ENCODE results near the gene PPIL4. TPM values are rescaled to one million over a fixed set of nuclear protein-coding genes. Genes with fewer than 3 reads are reported as not detected.

PPIL4 gene
- total RNA-seq, 1 experiment from 2014 or later = 36.9 TPM

GRCh38 chr6:149503872-149504271 lies 42.0 kb downstream of the PPIL4 start:
- Histone ChIP-seq H3K14ac (ENCODE audit: insufficient read depth, low read length) (no peak overlapping the region), H3K27ac (ENCODE audit: insufficient read length, low read depth, low read length) (no peak overlapping the region), H2AFZ (ENCODE audit: low read length) (no peak overlapping the region), H2AK5ac (ENCODE audit: insufficient read length, low read length) (no peak overlapping the region), H3K79me2 (ENCODE audit: insufficient read depth, low read length) (no peaks in the 10 kb centered on the region), H2BK20ac (ENCODE audit: low read depth, low read length, poor library complexity, severe bottlenecking) (no peak overlapping the region), H2BK15ac (ENCODE audit: low read depth, low read length) (no peak overlapping the region), H3K4me2 (ENCODE audit: insufficient read depth, insufficient read length, low read length) (no peak overlapping the region), H3K4ac (ENCODE audit: low read depth, low read length) (no peak overlapping the region), H2BK120ac (ENCODE audit: low read depth, low read length, poor library complexity, severe bottlenecking) (no peak overlapping the region), H3K27me3 (ENCODE audit: insufficient read depth, low read length) (no peaks in the 10 kb centered on the region), H3T11ph (ENCODE audit: low read length) (no peak overlapping the region), H2BK12ac (ENCODE audit: insufficient read length, low read depth, low read length) (no peak overlapping the region), H3K4me1 (ENCODE audit: insufficient read depth, low read length) (no peaks in the 10 kb centered on the region), H4K20me1 (ENCODE audit: control insufficient read depth, insufficient read depth, insufficient read length) (no peaks in the 10 kb centered on the region), H3K23ac (ENCODE audit: insufficient read length, low read depth, low read length) (no peak overlapping the region), H3K23me2 (ENCODE audit: insufficient read length, low read depth, low read length, poor library complexity, severe bottlenecking) (no peaks in the 10 kb centered on the region), H2BK5ac (ENCODE audit: insufficient read length, low read length) (no peak overlapping the region), H3K9me3 (ENCODE audit: control insufficient read depth, low read depth, low read length) (no peaks in the 10 kb centered on the region), H3K79me1 (ENCODE audit: insufficient read depth, low read depth, low read length, poor library complexity, severe bottlenecking) (no peaks in the 10 kb centered on the region), H4K91ac (ENCODE audit: insufficient read length, low read depth, low read length) (no peak overlapping the region), H4K8ac (replicated peaks; ENCODE audit: insufficient read length, low read depth, low read length) (no peak overlapping the region), H4K5ac (ENCODE audit: insufficient read length, low read depth, low read length) (no peak overlapping the region), H3K9ac (ENCODE audit: extremely low read depth, insufficient read length, low read length) (no peak overlapping the region), H3K18ac (ENCODE audit: insufficient read length, low read depth, low read length) (no peak overlapping the region), H3K56ac (ENCODE audit: insufficient read length, low read depth, low read length) (no peak overlapping the region)
- Mint-ChIP-seq H3K27me3 (ENCODE audit: low read depth) (no peaks in the 10 kb centered on the region), H3K36me3 (ENCODE audit: insufficient read depth in 1 of 3, low read depth in 3 of 3) (peaks cover 0 to 18% (median 11%) of the 10 kb centered on the region in 3 experiments; a peak in 4 of 7 replicates), H3K4me3 (no peak overlapping the region), H3K27ac (0 out of 7 replicates have a peak overlapping the region, but pooled peaks of 1 of the 3 experiments have one; percentile 89), H3K9me3 (no peaks in the 10 kb centered on the region), H3K4me1 (peaks cover 4% of the 10 kb centered on the region in 2 experiments; a peak in 2 of 4 replicates)
- TF ChIP-seq, protein P1, sequence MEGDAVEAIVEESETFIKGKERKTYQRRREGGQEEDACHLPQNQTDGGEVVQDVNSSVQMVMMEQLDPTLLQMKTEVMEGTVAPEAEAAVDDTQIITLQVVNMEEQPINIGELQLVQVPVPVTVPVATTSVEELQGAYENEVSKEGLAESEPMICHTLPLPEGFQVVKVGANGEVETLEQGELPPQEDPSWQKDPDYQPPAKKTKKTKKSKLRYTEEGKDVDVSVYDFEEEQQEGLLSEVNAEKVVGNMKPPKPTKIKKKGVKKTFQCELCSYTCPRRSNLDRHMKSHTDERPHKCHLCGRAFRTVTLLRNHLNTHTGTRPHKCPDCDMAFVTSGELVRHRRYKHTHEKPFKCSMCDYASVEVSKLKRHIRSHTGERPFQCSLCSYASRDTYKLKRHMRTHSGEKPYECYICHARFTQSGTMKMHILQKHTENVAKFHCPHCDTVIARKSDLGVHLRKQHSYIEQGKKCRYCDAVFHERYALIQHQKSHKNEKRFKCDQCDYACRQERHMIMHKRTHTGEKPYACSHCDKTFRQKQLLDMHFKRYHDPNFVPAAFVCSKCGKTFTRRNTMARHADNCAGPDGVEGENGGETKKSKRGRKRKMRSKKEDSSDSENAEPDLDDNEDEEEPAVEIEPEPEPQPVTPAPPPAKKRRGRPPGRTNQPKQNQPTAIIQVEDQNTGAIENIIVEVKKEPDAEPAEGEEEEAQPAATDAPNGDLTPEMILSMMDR (conservative IDR thresholded peaks at IDR 0.05) = no peak
- DNase-seq = no peak
- no CpG with 5 or more reads among the region's 2 CpGs for WGBS (ENCODE audit: extremely low coverage, insufficient read length, low lambda C conversion rate)

All from H9 (cell line).